Measurements from ENCODE around the gene GIPC1. TPM values are rescaled to one million over a fixed set of nuclear protein-coding genes. Genes with fewer than 3 reads are reported as not detected.

GIPC1 gene
- total and polyA plus RNA-seq, 4 experiments from 2014 or later = 32.3 to 63.6 (median 42.0) TPM

DNA sequence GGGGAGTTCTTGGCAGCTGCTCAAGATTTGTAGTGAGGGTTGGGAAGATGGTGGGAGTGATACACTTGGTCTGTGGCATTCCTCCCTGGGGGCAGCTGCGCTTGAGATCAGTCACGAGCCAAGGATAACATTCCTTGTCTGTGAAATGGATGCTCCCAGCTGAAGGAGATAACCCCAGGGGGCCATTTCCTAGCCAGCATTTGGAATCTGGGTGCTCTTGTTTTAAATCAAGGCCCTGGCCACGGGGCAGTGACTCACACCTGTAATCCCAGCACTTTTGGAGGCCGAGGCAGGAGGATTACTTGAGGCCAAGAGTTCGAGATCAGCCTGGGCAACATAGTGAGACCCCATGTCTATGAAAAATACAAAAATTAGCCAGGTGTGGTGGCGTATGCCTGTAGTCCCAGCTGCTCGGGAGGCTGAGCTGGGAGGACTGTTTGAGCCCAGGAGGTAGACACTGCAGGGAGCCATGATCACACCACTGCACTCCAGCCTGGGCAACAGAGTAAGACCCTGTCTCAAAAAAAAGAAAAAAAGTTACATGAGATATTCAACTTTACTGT lies 58.3 kb downstream of the GIPC1 start:
- no peaks in the 10 kb centered on the region for H3K27me3 Mint-ChIP-seq
- H3K4me1 Mint-ChIP-seq = peaks cover 27 to 70% (median 52%) of the 10 kb centered on the region in 4 donors
- intact Hi-C loops (cut with micrococcal nuclease) = no loop called here
- H3K4me1 ChIP-seq (ENCODE audit: insufficient read depth, low read length) = peaks cover 58% of the 10 kb centered on the region
- ChIA-PET CTCF (ENCODE audit: partially characterized antibody) (interaction anchor here (0.8 to 1.8 kb wide), 7 partner anchors 13 to 301 kb away, joined by 3 to 8 read pairs (median 4); partner anchors contain the start of gene ASF1B), POLR2A (ENCODE audit: partially characterized antibody) (interaction anchor here (0.9 to 1.6 kb wide), 5 partner anchors 9 to 69 kb away, joined by 3 to 5 read pairs (median 4); no protein-coding TSS in a partner anchor)
- H3K9me3 Mint-ChIP-seq = no peaks in the 10 kb centered on the region
- H3K36me3 Mint-ChIP-seq = peaks cover 13 to 25% of the 10 kb centered on the region in 2 donors
- H3K27ac ChIP-seq (ENCODE audit: low read depth, low read length) = no peak overlapping the region
- no peaks in the 10 kb centered on the region for H3K27me3 ChIP-seq (ENCODE audit: insufficient read depth, low read length)
- DNase-seq = no peak
- H3K27ac Mint-ChIP-seq = peak overlapping the region; percentile 16 to 82 (median 71)
- H3K4me3 ChIP-seq (ENCODE audit: low read length in 2 of 2) = no peak overlapping the region
- H3K9me3 ChIP-seq (ENCODE audit: control insufficient read depth in 1 of 2, low read length in 2 of 2) = no peaks in the 10 kb centered on the region
- H3K36me3 ChIP-seq (ENCODE audit: insufficient read depth, low read length) = peaks cover 8% of the 10 kb centered on the region
- peak overlapping the region in 6 of 8 donors; percentile 8 to 50 (median 28) for H3K4me3 Mint-ChIP-seq

DNA sequence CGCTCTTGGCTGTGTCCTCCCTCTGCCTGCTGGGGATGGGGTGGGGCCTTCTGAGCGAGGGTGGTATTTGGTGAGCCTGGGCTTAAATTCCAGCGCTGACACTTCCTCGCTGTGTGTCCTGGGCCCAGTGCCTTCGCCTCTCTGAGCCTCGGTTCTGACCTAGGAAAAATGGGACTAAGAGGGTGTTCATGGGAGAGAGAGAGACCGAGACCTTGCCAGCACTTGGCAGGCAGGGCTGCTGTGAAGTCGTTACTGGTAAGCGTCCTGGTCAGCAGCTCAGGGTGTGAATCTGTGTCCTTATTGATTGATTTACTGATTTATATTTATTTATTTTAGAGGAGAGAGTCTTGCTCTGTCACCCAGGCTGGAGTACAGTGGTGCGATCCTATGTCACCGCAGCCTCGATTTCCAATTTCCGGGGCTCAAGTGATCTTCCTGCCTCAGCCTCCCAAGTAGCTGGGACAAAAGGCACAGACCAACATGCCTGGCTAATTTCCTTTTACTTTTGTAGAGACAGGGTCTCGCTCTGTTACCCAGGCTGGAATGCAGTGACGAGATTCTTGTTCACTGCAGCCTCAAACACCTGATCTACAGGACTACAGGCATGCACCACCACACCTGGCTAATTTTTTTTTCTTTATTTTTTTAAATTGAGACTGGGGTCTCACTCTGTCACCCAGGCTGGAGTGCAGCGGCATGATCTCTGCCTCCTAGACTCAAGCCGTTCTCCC lies 60.4 kb downstream of the GIPC1 start:
- Histone ChIP-seq H3K36me3 (ENCODE audit: insufficient read depth, low read length) (no peaks in the 10 kb centered on the region), H3K27ac (ENCODE audit: low read depth, low read length) (no peak overlapping the region), H3K9me3 (ENCODE audit: control insufficient read depth in 1 of 2, low read length in 2 of 2) (no peaks in the 10 kb centered on the region), H3K4me3 (ENCODE audit: low read length in 2 of 2) (no peak overlapping the region), H3K27me3 (ENCODE audit: insufficient read depth, low read length) (no peaks in the 10 kb centered on the region), H3K4me1 (ENCODE audit: insufficient read depth, low read length) (peaks cover 54% of the 10 kb centered on the region)
- Mint-ChIP-seq H3K27me3 (no peaks in the 10 kb centered on the region), H3K4me3 (peak overlapping the region in 6 of 8 donors; percentile 22 to 93 (median 66)), H3K27ac (peak overlapping the region in 6 of 7 donors; percentile 24 to 82 (median 79)), H3K36me3 (peaks cover 6 to 13% of the 10 kb centered on the region in 2 donors), H3K9me3 (peaks cover 0 to 1% (median 0%) of the 10 kb centered on the region in 8 donors), H3K4me1 (peaks cover 27 to 73% (median 51%) of the 10 kb centered on the region in 4 donors)
- intact Hi-C loops (cut with micrococcal nuclease) = no loop called here
- CTCF ChIA-PET (ENCODE audit: partially characterized antibody) = interaction anchor here (0.6 to 1.0 kb wide), 2 partner anchors 17 to 45 kb away, joined by 3 read pairs; no protein-coding TSS in a partner anchor
- no peak for DNase-seq
- POLR2A ChIA-PET (ENCODE audit: partially characterized antibody) = no interaction called here

DNA sequence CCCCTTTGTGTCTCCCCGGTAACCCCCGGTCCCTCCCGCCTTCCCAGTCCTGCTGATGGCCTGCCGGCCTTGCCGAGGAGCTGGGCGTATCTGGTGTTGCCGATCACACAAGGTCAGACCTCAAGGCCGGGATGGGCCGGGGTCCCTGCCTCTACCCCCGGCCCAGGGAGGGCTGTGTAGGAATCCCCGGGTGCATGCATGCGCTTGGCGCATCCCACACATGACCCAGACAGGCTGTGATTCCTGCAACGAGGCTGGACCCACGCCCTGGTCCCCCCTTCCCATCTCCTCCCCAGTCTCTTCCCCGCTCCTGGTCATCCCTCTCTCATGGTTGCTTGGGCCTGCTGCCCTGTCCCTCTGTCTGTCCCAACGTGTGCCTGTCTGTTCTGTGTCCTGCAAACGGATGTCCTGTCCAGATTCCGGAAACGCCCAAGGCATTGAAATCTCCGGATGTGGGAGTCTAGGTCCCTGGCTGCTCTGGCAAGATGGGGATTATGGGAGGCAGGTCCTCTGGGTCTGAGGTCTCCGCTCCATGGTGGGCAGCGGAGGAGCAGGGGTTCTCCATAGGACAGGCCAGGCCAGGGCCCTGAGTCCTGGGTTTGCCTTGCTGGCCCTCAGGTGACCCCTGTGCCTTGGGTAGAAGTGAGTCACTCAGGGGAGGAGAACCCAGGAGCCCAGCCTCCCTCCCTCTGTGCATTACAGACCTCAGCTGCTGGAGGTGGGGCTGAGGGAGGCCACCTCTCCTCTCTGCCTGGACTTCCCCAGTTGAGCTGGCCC lies 61.2 kb downstream of the GIPC1 start:
- H3K27me3 ChIP-seq (ENCODE audit: insufficient read depth, low read length) = no peaks in the 10 kb centered on the region
- H3K4me3 ChIP-seq (ENCODE audit: low read length in 2 of 2) = peak overlapping the region in 1 of 2 donors; percentile 61
- Mint-ChIP-seq H3K9me3 (peaks cover 0 to 1% (median 0%) of the 10 kb centered on the region in 8 donors), H3K4me1 (peaks cover 24 to 66% (median 45%) of the 10 kb centered on the region in 4 donors), H3K4me3 (peak overlapping the region; percentile 78 to 93 (median 81)), H3K27ac (peak overlapping the region; percentile 73 to 94 (median 91)), H3K36me3 (peaks cover 0 to 7% of the 10 kb centered on the region in 2 donors), H3K27me3 (no peaks in the 10 kb centered on the region)
- DNase-seq = no peak
- H3K4me1 ChIP-seq (ENCODE audit: insufficient read depth, low read length) = peaks cover 47% of the 10 kb centered on the region
- H3K27ac ChIP-seq (ENCODE audit: low read depth, low read length) = peak overlapping the region; percentile 72
- CTCF ChIA-PET (ENCODE audit: partially characterized antibody) = interaction anchor here (1.0 kb wide), 1 partner anchor 45 kb away, joined by 3 read pairs; no protein-coding TSS in a partner anchor
- no peaks in the 10 kb centered on the region for H3K36me3 ChIP-seq (ENCODE audit: insufficient read depth, low read length)
- no peaks in the 10 kb centered on the region for H3K9me3 ChIP-seq (ENCODE audit: control insufficient read depth in 1 of 2, low read length in 2 of 2)
- POLR2A ChIA-PET (ENCODE audit: partially characterized antibody) = interaction anchor here (1.2 to 1.6 kb wide), 2 partner anchors 15 to 18 kb away, joined by 3 to 9 read pairs; partner anchors contain the start of gene DDX39A
- intact Hi-C loops (cut with micrococcal nuclease) = no loop called here

DNA sequence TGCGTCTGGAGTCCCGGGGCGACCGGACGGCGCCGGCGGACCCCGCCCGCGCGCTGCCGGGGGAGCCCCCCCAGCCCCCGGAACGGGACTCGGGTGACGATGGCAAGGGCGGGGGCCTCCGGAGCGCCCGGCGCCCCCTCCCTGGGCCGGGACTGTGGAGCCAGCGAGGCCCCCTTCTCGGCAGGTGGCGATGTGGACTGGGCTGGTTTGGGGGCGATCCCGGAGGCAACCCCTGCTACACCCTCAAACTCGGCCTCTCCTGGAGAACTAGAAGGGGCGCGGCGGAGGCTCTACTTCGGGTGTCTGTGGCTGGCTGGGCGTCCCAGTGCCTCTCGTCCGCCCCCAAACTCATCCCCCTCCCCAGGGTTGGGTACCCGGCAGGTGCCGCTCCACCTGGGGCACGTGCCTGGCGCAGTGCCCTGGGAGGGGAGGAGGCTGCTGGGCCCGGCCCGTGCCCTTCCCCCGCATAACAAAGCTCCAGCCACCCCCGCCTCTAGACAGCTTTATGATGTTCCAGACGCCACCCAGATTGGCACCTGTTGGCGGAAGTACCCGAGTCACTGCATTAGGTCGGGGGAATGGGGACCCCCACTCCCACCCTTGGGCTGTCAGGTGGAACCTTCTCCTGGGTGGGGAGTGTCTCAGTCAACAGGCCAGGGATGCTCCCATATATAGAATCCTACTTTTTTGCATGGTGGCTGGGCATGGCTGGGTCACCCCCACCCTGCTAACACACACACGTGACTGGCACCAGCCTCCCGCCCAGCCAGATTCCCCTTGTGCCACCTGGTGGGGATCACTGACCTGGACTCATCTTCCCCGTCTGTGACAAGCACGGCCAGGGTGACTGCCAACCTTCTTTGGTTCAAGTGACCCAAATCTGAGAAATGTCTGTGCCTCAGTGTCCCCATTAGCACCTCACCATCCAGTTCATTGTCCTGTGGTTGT lies 62.1 kb downstream of the GIPC1 start:
- Histone ChIP-seq H3K27me3 (ENCODE audit: insufficient read depth, low read length) (no peaks in the 10 kb centered on the region), H3K36me3 (ENCODE audit: insufficient read depth, low read length) (no peaks in the 10 kb centered on the region), H3K9me3 (ENCODE audit: control insufficient read depth in 1 of 2, low read length in 2 of 2) (no peaks in the 10 kb centered on the region), H3K4me3 (ENCODE audit: low read length in 2 of 2) (peak overlapping the region; percentile 60 to 61), H3K4me1 (ENCODE audit: insufficient read depth, low read length) (peaks cover 38% of the 10 kb centered on the region), H3K27ac (ENCODE audit: low read depth, low read length) (peak overlapping the region; percentile 72)
- peaks cover 0 to 1% (median 0%) of the 10 kb centered on the region in 8 donors for H3K9me3 Mint-ChIP-seq
- H3K36me3 Mint-ChIP-seq = peaks cover 0 to 5% of the 10 kb centered on the region in 2 donors
- peak overlapping the region; percentile 78 to 93 (median 81) for H3K4me3 Mint-ChIP-seq
- DNase-seq = peak; percentile 49 to 76 (median 52)
- CTCF ChIA-PET (ENCODE audit: partially characterized antibody) = interaction anchor here (1.0 kb wide), 3 partner anchors 24 to 297 kb away, joined by 3 to 4 read pairs (median 4); partner anchors contain the start of gene ASF1B
- no peaks in the 10 kb centered on the region for H3K27me3 Mint-ChIP-seq
- peaks cover 18 to 58% (median 38%) of the 10 kb centered on the region in 4 donors for H3K4me1 Mint-ChIP-seq
- H3K27ac Mint-ChIP-seq = peak overlapping the region; percentile 73 to 94 (median 87)
- intact Hi-C loops (cut with micrococcal nuclease) = loop anchor here (2.0 kb wide), 1 partner anchor 47 kb away; no protein-coding TSS in a partner anchor
- POLR2A ChIA-PET (ENCODE audit: partially characterized antibody) = interaction anchor here (0.6 to 1.6 kb wide), 12 partner anchors 12 to 593 kb away, joined by 3 to 9 read pairs (median 3); partner anchors contain the start of genes ADGRE5, ASF1B, DDX39A and DNAJB1

DNA sequence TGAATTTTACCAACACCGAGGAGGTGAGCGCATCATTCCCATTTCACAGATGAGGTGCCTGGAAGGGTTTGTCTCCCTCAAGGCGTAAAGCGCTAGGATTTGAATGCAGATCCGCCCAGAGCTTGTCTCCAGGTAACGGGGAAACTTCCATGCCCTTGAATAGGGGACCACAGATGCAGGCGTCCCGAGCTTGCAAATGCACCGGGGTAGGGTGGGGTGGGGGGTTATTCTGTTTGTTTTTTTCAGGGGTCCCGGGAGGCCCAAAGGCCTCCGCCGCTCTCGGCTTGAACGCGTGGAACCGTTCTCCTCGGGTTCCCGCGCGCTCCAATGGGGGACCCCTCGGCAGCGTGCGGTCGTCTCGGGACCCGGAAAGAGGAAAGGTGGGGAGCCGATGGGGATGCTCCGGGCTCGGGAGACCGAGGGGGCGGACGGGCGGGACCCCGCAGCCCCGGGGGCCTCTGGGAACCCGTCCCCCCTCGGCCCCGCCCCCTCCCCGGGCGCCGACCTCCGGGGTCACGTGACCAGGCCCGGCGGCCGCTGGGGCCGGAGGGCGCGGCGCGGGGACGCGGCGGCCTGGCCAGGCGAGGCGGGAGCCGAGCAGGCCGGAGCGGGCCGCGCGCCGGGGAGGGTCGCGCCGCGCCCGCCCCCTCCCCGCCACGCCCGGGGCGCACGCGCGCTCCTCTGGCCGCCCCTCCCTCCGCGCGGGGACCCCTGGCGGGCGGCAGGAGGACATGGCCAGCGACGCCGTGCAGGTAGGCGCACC lies 63.0 kb downstream of the GIPC1 start, which contains the start of gene PKN1:
Gene PKN1, plus strand, starts transcription at position 516 of the 763 bp plus-strand sequence. Its CDS starts 216 bp downstream, at position 732.
- H3K27me3 Mint-ChIP-seq = no peaks in the 10 kb centered on the region
- Histone ChIP-seq H3K27ac (ENCODE audit: low read depth, low read length) (peak within 1 kb of the TSS; percentile 72), H3K27me3 (ENCODE audit: insufficient read depth, low read length) (no peaks in the 10 kb centered on the region), H3K36me3 (ENCODE audit: insufficient read depth, low read length) (no peaks in the 10 kb centered on the region), H3K4me1 (ENCODE audit: insufficient read depth, low read length) (peaks cover 31% of the 10 kb centered on the region), H3K4me3 (ENCODE audit: low read length in 2 of 2) (peak within 1 kb of the TSS; percentile 60 to 61), H3K9me3 (ENCODE audit: control insufficient read depth in 1 of 2, low read length in 2 of 2) (no peaks in the 10 kb centered on the region)
- peak in 3 of 5 donors; percentile 20 to 55 (median 22) for DNase-seq
- ChIA-PET CTCF (ENCODE audit: partially characterized antibody) (interaction anchor here (0.6 to 4.7 kb wide), 21 partner anchors 9 to 644 kb away, joined by 3 to 44 read pairs (median 4); partner anchors contain the start of genes ADGRE5 and DDX39A), POLR2A (ENCODE audit: partially characterized antibody) (interaction anchor here (0.6 to 2.4 kb wide), 15 partner anchors 9 to 98 kb away, joined by 3 to 17 read pairs (median 3); partner anchors contain the start of genes ADGRE5 and GIPC1)
- H3K27ac Mint-ChIP-seq = peak within 1 kb of the TSS; percentile 84 to 95 (median 89)
- peaks cover 0 to 1% (median 0%) of the 10 kb centered on the region in 8 donors for H3K9me3 Mint-ChIP-seq
- peak within 1 kb of the TSS; percentile 83 to 93 (median 88) for H3K4me3 Mint-ChIP-seq
- peaks cover 0 to 5% of the 10 kb centered on the region in 2 donors for H3K36me3 Mint-ChIP-seq
- intact Hi-C loops (cut with micrococcal nuclease) = loop anchor here (1.0 to 2.0 kb wide), 4 partner anchors 7 to 48 kb away; partner anchors contain the start of gene DDX39A
- H3K4me1 Mint-ChIP-seq = peaks cover 16 to 49% (median 33%) of the 10 kb centered on the region in 4 donors

All from CD4-positive, alpha-beta memory T cell (primary cell).